ENCODE data around the gene TMEM53. TPM values are rescaled to one million over a fixed set of nuclear protein-coding genes. Genes with fewer than 3 reads are reported as not detected.

The TMEM53 gene
- total RNA-seq, 1 donor from 2014 or later, result 4.6 TPM

DNA sequence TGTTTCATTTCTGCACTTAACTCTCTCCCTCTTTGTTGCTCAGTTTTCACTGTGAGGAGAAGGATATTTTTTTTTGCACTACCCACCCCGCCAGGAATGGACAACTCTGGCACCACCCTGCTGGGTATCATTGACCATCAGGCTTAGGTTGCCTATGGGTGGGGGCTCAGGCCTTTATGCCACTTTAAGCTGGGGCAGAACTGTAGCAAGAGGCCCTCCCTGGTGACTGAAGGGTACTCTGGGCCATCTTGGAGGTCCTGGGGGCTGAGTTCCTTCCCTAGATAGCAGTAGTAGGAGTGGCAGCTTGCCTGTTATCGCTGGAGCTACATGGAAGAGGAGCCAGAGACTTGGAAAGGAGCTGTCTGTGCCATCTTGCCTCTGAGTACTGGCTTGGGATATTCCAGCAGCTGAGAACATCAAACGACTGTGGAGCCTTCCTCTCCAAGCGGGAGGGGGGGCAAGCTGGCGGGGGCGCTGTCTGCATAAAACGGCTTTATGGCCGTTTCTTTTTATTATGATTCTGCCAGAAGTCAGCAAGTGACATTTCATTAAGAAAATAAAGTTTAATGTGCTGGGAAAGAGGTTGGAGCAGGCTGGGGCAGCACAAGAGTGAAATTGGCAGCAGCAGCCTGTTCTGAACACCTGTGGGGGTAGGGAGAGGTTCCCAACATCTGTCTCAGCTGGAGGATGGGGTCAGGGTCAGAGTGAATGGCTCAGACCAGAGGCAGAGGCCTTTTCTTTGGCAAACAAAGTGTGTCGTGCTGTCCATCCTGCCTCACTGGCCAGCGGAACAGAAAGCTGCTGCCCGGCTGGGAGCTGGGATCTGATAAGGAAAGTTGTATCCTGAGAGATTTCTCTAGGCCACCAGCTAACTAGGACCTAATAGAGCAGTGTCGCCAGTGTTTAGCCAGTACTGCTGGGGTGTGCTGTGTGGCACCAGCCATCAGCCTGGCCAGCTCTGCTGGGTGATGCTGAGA lies 32.9 kb downstream of the TMEM53 start:
- H3K36me3 Mint-ChIP-seq (ENCODE audit: low read depth), result peaks cover 91% of the 10 kb centered on the region
- POLR2A ChIA-PET, result interaction anchor here (1.3 to 2.6 kb wide), 2 partner anchors 9 to 10 kb away, joined by 3 to 18 read pairs; no protein-coding TSS in a partner anchor
- CTCF ChIA-PET, result interaction anchor here (1.9 kb wide), 1 partner anchor 11 kb away, joined by 6 read pairs; no protein-coding TSS in a partner anchor
- H3K4me3 Mint-ChIP-seq, result no peak overlapping the region
- no peaks in the 10 kb centered on the region for H3K27me3 Mint-ChIP-seq
- TF ChIP-seq, protein P1, sequence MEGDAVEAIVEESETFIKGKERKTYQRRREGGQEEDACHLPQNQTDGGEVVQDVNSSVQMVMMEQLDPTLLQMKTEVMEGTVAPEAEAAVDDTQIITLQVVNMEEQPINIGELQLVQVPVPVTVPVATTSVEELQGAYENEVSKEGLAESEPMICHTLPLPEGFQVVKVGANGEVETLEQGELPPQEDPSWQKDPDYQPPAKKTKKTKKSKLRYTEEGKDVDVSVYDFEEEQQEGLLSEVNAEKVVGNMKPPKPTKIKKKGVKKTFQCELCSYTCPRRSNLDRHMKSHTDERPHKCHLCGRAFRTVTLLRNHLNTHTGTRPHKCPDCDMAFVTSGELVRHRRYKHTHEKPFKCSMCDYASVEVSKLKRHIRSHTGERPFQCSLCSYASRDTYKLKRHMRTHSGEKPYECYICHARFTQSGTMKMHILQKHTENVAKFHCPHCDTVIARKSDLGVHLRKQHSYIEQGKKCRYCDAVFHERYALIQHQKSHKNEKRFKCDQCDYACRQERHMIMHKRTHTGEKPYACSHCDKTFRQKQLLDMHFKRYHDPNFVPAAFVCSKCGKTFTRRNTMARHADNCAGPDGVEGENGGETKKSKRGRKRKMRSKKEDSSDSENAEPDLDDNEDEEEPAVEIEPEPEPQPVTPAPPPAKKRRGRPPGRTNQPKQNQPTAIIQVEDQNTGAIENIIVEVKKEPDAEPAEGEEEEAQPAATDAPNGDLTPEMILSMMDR (IDR thresholded peaks at IDR 0.05), result no peak
- ATAC-seq (ENCODE audit: low read depth) (no peak), DNase-seq (no peak)
- H3K4me1 Mint-ChIP-seq, result no peaks in the 10 kb centered on the region
- no peaks in the 10 kb centered on the region for H3K9me3 Mint-ChIP-seq
- peak overlapping the region; percentile 41 for H3K27ac Mint-ChIP-seq
- intact Hi-C loops (cut with micrococcal nuclease), result no loop called here

DNA sequence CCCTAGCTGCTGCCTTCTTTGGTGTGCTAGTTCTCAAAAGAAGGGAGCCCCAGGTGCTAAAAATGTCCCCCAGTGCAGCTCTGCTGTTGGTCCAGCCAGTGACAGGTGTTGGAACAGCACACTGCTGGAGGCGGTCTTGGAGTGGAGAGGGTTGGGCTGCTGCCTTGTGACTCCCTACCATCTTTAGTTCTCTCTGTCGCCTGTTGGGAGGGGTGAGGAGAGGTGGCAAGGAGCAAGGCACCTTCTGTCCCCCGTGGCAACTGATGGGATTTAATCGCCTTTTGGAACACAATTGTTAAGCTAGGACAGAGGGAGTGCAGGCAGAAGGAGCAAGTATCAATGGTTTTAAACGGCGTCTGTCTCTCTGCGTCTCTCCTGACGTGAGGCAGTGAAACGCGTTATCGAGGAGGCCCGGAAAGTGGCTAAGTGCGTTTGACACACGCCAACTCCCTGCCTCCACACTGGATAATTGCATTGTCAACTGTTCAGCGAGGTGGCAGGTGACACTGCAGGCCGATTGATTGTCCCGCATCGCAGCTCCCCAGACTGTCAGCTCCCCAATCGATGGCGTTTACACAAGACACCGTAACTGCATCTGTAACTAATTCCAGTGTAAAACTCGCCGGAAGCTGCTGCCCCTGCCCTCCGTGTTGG lies 34.0 kb downstream of the TMEM53 start:
- H3K27me3 Mint-ChIP-seq, result no peaks in the 10 kb centered on the region
- no peak overlapping the region for H3K27ac Mint-ChIP-seq
- no peaks in the 10 kb centered on the region for H3K9me3 Mint-ChIP-seq
- no peak overlapping the region for H3K4me3 Mint-ChIP-seq
- ATAC-seq (ENCODE audit: low read depth) (no peak), DNase-seq (no peak)
- TF ChIP-seq, protein P1 (IDR thresholded peaks at IDR 0.05), result no peak
- no peaks in the 10 kb centered on the region for H3K4me1 Mint-ChIP-seq
- H3K36me3 Mint-ChIP-seq (ENCODE audit: low read depth), result peaks cover 93% of the 10 kb centered on the region
- POLR2A ChIA-PET, result interaction anchor here (0.8 to 1.3 kb wide), 2 partner anchors 9 to 11 kb away, joined by 3 to 4 read pairs; no protein-coding TSS in a partner anchor
- intact Hi-C loops (cut with micrococcal nuclease), result no loop called here
- CTCF ChIA-PET, result no interaction called here

DNA sequence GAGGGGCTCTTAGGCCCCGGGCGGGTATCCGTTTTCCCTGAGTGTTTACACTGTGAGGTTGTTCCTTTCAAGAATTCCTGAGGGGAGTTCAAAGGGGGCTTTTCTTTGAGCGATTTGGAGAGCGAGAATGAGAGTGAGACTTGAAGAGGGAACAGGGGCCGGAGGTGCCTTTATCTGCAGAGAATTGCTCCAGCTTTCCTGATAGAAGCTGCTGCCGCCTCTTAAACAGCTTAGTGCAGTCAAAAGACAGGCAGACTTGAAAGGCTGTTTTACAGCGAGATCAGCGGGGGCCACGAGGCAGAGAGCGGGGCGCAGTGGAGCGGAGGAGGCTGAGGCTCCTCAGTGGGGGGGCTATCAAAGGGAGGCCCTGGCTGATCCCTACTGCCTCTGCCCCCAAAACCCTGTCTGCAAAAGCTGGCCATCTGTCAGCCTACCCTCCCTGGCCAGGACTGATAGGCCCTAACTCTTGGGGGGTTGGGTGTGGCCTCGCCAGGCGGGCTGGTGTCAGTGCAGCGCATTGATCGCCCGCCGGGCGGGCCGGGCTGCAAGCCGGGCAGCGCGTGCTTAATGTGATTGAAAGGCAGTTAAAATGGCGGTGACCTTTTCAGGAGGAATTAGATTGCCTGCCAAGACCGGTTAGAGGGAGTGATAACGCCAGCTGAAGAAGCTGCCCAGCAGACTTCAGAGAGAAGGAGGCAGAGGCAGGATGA lies 36.4 kb downstream of the TMEM53 start:
- Mint-ChIP-seq H3K4me3 (no peak overlapping the region), H3K4me1 (peaks cover 20% of the 10 kb centered on the region), H3K27ac (no peak overlapping the region), H3K27me3 (no peaks in the 10 kb centered on the region), H3K9me3 (no peaks in the 10 kb centered on the region), H3K36me3 (ENCODE audit: low read depth) (peaks cover 90% of the 10 kb centered on the region)
- DNase-seq (no peak), ATAC-seq (ENCODE audit: low read depth) (no peak)
- TF ChIP-seq, protein P1 (IDR thresholded peaks at IDR 0.05), result no peak
- POLR2A ChIA-PET, result interaction anchor here (1.5 kb wide), 1 partner anchor 84 kb away, joined by 4 read pairs; no protein-coding TSS in a partner anchor
- CTCF ChIA-PET, result interaction anchor here (2.1 kb wide), 1 partner anchor 10 kb away, joined by 5 read pairs; no protein-coding TSS in a partner anchor
- intact Hi-C loops (cut with micrococcal nuclease), result loop anchor here (10.0 kb wide), 1 partner anchor 643 kb away; the partner anchor contains the start of gene CCDC24

DNA sequence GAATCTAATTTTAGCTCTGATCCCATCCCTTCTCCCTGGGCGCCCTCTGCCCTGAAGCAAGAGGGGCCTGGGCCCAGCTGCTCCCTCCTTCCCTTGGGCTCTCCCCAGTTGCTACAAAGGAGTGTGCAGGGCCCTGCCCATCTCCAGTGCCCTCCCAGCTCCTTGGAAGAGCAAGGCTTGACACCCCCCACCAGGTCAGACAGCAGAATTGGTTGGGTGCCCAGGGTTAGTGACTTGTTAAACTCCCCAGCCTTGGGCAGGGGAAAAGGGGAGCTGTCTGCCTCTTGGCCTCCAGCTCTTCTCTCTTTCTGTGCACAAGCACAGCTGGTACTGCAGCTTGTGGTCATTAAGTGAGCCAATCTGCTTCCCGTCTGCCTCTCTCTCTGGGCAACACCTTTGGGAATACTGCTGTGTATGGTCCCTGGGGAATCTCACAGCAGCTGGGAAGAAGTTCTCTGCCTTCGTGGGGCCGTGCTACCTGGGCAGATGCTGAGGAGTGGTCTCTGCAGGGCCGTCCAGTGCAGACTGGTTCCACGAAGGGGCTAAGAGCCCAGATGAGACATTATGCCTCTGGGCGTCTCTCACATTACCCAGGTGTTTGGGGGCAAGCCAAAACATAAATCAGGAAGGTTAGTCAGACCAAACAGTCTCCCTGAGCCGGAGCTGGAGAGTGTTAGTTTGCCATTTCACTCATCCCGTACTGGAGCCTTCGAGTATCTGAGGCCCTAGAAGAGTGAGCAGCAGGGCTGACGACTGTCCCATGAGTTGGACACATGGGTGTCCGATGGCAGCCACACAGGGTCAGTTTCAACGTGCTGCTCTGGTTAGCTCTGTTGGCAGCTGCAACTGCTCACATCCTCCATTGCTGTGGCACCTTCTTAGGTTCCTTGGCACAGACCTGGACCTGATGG lies 37.3 kb downstream of the TMEM53 start:
- Mint-ChIP-seq H3K36me3 (ENCODE audit: low read depth) (peaks cover 81% of the 10 kb centered on the region), H3K4me3 (no peak overlapping the region), H3K4me1 (peaks cover 26% of the 10 kb centered on the region), H3K27me3 (no peaks in the 10 kb centered on the region), H3K27ac (no peak overlapping the region), H3K9me3 (no peaks in the 10 kb centered on the region)
- ChIA-PET POLR2A (interaction anchor here (0.5 to 1.2 kb wide), 4 partner anchors 37 to 1691 kb away, joined by 3 read pairs; partner anchors contain the start of genes ARMH1 and TMEM53), CTCF (interaction anchor here (0.9 to 2.1 kb wide), 3 partner anchors 11 to 26 kb away, joined by 3 to 5 read pairs (median 5); no protein-coding TSS in a partner anchor)
- TF ChIP-seq, protein P1 (IDR thresholded peaks at IDR 0.05), result no peak
- intact Hi-C loops (cut with micrococcal nuclease), result loop anchor here (10.0 kb wide), 1 partner anchor 642 kb away; the partner anchor contains the start of gene CCDC24
- no peak for DNase-seq
- ATAC-seq (ENCODE audit: low read depth), result no peak
